Gastrocnemius medialis (tissue), 4 donors: ENCODE results near the gene TSHR. TPM values are rescaled to one million over a fixed set of nuclear protein-coding genes. Genes with fewer than 3 reads are reported as not detected.

ENCODE experiments used
- ATAC-seq, 2 donors: fragments of 150-250 bp; one replicate each; pipeline ENCODE4 v1.9.1; 2016
- DNase-seq, 2 donors: peaks; one replicate each; pipeline ENCODE4 v3.0.0-alpha.2; 2019
- H3K27ac ChIP-seq, 4 donors: fragments of 200-600 bp; sonication (generic); 1 replicate in 1 of 4; 2 replicates in 3 of 4; pipeline ENCODE4 v1.5.1; 2016 to 2018; ENCODE audit warnings: mild to moderate bottlenecking in 2 of 4, moderate library complexity in 1 of 4
- H3K27me3 ChIP-seq, 3 donors: fragments of 200-600 bp; sonication (generic) in 2 of 3; 1 replicate in 1 of 3; 2 replicates in 2 of 3; pipeline versions ENCODE4 v1.5.1 to v1.6.0; 2016 to 2019; ENCODE audit warnings: mild to moderate bottlenecking in 1 of 3, moderate library complexity in 1 of 3
- H3K36me3 ChIP-seq, 2 donors: fragments of 200-600 bp; sonication (generic) in 1 of 2; one replicate each; pipeline ENCODE4 v1.5.1; 2017 to 2018
- H3K4me1 ChIP-seq, 2 donors: fragments of 200-600 bp; sonication (generic) in 1 of 2; one replicate each; pipeline ENCODE4 v1.5.1; 2016 to 2017; ENCODE audit warnings: mild to moderate bottlenecking in 2 of 2
- H3K4me3 ChIP-seq, 4 donors: fragments of 200-600 bp; sonication (generic) in 3 of 4; 1 replicate in 1 of 4; 2 replicates in 3 of 4; pipeline ENCODE4 v1.5.1; 2016 to 2019; ENCODE audit warnings: mild to moderate bottlenecking in 2 of 4
- H3K9me3 ChIP-seq, 3 donors: fragments of 200-600 bp; sonication (generic) in 2 of 3; 1 replicate in 1 of 3; 2 replicates in 2 of 3; pipeline ENCODE4 v1.5.1; 2016 to 2019
- POLR2A ChIP-seq, 2 donors: fragments of 450-650 bp; IDR thresholded peaks; one replicate each; pipeline ENCODE4 v1.6.1; 2017; ENCODE audit warnings: antibody characterized with exemption in 2 of 2, mild to moderate bottlenecking in 2 of 2, moderate library complexity in 2 of 2
- in situ Hi-C, 4 donors: fragments of 200-750 bp; cut with MboI; loops; one replicate each; pipeline versions ENCODE4 v1.15.0 to v1.8.0; 2017; ENCODE audit warnings: low sequenced_read_pairs in 4 of 4
- intact Hi-C: fragments of 100-400 bp; cut with DNase I; formaldehyde crosslinking; loops from one replicate; pipeline ENCODE4 v1.15.1; 2023; ENCODE audit warnings: low total_unique reads
- total RNA-seq, 4 donors: library from RNA; depleted of rRNA; stranded (reverse); fragments of >200 nt; gene quantifications; one replicate each; pipeline versions ENCODE4 v1.1.0 to v1.2.3, GENCODE V29; 2016
- TF ChIP-seq, protein P1 (sequence below), 5 experiments: fragments of 450-650 bp in 3 of 5; fragments of 200-600 bp in 2 of 5; sonication (generic) in 2 of 5; IDR thresholded peaks in 4 of 5; conservative IDR thresholded peaks in 1 of 5; 1 replicate in 4 of 5; 2 replicates in 1 of 5; pipeline ENCODE4 v1.5.1; 2016 to 2019; ENCODE audit warnings: antibody characterized with exemption in 5 of 5, mild to moderate bottlenecking in 3 of 5, moderate library complexity in 3 of 5

TSHR gene
- total RNA-seq, 4 donors from 2014 or later, result not detected

DNA sequence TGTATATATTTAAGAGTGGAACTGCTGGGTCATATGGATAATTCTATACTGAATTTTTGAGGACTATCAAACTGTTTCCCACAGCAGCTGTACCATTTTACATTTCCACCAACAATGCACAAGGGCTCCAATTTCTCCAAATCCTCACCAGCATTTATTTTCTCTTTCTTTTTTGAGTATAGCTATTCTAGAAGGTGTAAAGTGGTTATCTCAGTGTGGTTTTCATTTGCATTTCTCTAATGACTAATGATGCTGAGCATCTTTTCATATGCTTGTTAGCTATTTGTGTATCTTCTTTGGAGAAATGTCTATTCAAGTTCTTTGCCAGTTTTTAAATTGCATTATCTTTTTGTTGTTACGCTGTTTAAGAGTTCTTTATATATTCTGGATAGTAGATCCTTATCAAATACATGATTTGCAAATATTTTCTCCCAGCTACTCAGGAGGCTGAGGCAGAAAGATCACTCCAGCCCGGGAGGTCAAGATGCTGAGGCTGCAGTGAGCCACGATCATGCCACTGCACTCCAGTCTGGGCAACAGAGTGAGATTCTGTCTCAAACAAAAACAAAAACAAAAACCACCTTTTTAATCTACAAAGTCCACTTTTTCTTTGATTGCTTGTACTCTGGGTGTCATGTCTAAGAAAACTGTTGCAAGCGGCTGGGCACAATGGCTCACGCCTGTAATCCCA, 232.6 kb downstream of the TSHR start:
- Histone ChIP-seq H3K36me3 (peaks cover 2 to 54% of the 10 kb centered on the region in 2 donors), H3K27ac (no peak overlapping the region)
- intact Hi-C loops, result no loop called here

DNA sequence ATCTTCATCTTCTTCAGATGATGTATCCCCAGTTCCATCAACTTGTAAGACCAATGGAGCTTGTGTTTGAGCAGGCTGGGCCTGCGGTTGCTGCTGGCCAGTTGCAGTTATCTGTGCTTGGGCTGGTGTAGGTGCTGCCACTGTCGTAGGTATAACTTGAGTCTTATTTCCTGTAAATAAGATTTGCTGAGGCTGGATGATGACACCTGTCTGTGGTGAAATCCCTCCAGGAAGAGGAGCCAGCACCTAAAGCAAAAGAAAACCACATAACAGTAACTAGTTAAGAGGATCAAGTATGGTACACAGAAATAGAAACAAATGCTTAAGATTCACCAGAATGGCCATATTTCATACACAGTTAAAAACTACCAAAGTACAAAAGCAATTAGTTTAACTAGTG, 237.2 kb downstream of the TSHR start:
- H3K27ac ChIP-seq, result no peak overlapping the region
- in situ Hi-C loops, result no loop called here
- DNase-seq, result no peak
- intact Hi-C loops, result no loop called here
- peaks cover 2 to 73% of the 10 kb centered on the region in 2 donors for H3K36me3 ChIP-seq
- no peaks in the 10 kb centered on the region for H3K9me3 ChIP-seq
- ATAC-seq, result no peak
- TF ChIP-seq, protein P1, sequence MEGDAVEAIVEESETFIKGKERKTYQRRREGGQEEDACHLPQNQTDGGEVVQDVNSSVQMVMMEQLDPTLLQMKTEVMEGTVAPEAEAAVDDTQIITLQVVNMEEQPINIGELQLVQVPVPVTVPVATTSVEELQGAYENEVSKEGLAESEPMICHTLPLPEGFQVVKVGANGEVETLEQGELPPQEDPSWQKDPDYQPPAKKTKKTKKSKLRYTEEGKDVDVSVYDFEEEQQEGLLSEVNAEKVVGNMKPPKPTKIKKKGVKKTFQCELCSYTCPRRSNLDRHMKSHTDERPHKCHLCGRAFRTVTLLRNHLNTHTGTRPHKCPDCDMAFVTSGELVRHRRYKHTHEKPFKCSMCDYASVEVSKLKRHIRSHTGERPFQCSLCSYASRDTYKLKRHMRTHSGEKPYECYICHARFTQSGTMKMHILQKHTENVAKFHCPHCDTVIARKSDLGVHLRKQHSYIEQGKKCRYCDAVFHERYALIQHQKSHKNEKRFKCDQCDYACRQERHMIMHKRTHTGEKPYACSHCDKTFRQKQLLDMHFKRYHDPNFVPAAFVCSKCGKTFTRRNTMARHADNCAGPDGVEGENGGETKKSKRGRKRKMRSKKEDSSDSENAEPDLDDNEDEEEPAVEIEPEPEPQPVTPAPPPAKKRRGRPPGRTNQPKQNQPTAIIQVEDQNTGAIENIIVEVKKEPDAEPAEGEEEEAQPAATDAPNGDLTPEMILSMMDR (IDR thresholded peaks at IDR 0.05 in 4 of 5, conservative IDR thresholded peaks at IDR 0.05 in 1 of 5), result no peak
- no peak for TF ChIP-seq POLR2A (IDR thresholded peaks at IDR 0.05)
- no peak overlapping the region for H3K4me3 ChIP-seq
- no peaks in the 10 kb centered on the region for H3K27me3 ChIP-seq
- H3K4me1 ChIP-seq, result peaks cover 0 to 3% of the 10 kb centered on the region in 2 donors

More for the DNA sequence above, 232.6 kb downstream of the TSHR start:
- Histone ChIP-seq H3K9me3 (no peaks in the 10 kb centered on the region), H3K27me3 (no peaks in the 10 kb centered on the region), H3K4me3 (no peak overlapping the region), H3K4me1 (peaks cover 4 to 6% of the 10 kb centered on the region in 2 donors)
- in situ Hi-C loops, result no loop called here
- DNase-seq, result no peak
- no peak for ATAC-seq
- TF ChIP-seq, protein P1 (IDR thresholded peaks at IDR 0.05 in 4 of 5, conservative IDR thresholded peaks at IDR 0.05 in 1 of 5), result no peak
- no peak for TF ChIP-seq POLR2A (IDR thresholded peaks at IDR 0.05)

DNA sequence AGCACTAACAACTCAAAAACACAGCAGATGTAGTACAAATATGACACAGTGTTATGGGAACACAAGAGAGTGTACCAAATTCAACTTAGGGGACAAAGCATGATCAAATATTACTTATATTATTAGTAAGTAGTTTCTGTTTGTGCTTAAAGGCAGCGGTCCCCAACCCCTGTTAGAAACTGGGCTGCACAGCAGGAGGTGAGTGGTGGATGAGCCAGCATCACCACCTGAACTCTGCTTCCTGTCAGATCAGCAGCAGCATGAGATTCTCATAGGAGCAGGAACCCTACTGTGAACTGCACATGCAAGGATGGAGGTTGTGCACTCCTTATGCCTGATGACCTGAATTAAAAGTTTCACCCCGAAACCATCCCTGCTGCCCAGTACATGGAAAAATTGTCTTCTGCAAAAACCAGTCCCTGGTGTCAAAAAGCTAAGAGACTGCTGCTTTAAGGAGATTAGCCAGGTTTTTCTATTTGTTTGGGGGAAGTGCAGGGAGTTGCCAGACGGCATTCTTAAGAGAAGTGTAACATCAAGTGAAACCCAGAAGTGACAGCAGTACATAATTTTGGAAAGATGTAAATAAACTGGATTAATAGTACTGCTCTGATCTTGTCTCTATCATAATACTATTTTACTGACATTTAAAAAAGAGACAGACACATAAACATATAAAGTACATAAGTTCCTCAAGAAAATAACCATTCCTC, 238.7 kb downstream of the TSHR start:
- no peak overlapping the region for H3K27ac ChIP-seq
- TF ChIP-seq, protein P1 (IDR thresholded peaks at IDR 0.05 in 4 of 5, conservative IDR thresholded peaks at IDR 0.05 in 1 of 5), result no peak
- no peak for TF ChIP-seq POLR2A (IDR thresholded peaks at IDR 0.05)
- intact Hi-C loops, result no loop called here
- H3K4me3 ChIP-seq, result no peak overlapping the region
- in situ Hi-C loops, result no loop called here
- H3K4me1 ChIP-seq, result peaks cover under 1 to 3% of the 10 kb centered on the region in 2 donors
- peaks cover 2 to 64% of the 10 kb centered on the region in 2 donors for H3K36me3 ChIP-seq
- ATAC-seq (no peak), DNase-seq (no peak)
- no peaks in the 10 kb centered on the region for H3K9me3 ChIP-seq
- H3K27me3 ChIP-seq, result no peaks in the 10 kb centered on the region

Other genes starting within 250 kb of the TSHR start
- 1 to 10 TPM in 3 of 4 donors, under 1 TPM in 1; 0.82 to 3.6 (median 1.6) TPM for gene CEP128, start 13.9 kb upstream of the TSHR start, total RNA-seq